GM12873 (cell line): ENCODE results near the gene TIE1.

Experiments used
- TF ChIP-seq, protein P1 (sequence below): IDR thresholded peaks from 2 replicates; pipeline ENCODE4 v1.5.1; 2012; ENCODE audit warnings: low read depth, mild to moderate bottlenecking, moderate library complexity, low read length, control low read depth; ENCODE audit not compliant: insufficient read depth; ENCODE audit errors: missing control alignments

The TIE1 gene

GRCh38 chr1:43270421-43271095 lies 30.2 kb upstream of the TIE1 start:
- TF ChIP-seq, protein P1, sequence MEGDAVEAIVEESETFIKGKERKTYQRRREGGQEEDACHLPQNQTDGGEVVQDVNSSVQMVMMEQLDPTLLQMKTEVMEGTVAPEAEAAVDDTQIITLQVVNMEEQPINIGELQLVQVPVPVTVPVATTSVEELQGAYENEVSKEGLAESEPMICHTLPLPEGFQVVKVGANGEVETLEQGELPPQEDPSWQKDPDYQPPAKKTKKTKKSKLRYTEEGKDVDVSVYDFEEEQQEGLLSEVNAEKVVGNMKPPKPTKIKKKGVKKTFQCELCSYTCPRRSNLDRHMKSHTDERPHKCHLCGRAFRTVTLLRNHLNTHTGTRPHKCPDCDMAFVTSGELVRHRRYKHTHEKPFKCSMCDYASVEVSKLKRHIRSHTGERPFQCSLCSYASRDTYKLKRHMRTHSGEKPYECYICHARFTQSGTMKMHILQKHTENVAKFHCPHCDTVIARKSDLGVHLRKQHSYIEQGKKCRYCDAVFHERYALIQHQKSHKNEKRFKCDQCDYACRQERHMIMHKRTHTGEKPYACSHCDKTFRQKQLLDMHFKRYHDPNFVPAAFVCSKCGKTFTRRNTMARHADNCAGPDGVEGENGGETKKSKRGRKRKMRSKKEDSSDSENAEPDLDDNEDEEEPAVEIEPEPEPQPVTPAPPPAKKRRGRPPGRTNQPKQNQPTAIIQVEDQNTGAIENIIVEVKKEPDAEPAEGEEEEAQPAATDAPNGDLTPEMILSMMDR, result no peak

DNA sequence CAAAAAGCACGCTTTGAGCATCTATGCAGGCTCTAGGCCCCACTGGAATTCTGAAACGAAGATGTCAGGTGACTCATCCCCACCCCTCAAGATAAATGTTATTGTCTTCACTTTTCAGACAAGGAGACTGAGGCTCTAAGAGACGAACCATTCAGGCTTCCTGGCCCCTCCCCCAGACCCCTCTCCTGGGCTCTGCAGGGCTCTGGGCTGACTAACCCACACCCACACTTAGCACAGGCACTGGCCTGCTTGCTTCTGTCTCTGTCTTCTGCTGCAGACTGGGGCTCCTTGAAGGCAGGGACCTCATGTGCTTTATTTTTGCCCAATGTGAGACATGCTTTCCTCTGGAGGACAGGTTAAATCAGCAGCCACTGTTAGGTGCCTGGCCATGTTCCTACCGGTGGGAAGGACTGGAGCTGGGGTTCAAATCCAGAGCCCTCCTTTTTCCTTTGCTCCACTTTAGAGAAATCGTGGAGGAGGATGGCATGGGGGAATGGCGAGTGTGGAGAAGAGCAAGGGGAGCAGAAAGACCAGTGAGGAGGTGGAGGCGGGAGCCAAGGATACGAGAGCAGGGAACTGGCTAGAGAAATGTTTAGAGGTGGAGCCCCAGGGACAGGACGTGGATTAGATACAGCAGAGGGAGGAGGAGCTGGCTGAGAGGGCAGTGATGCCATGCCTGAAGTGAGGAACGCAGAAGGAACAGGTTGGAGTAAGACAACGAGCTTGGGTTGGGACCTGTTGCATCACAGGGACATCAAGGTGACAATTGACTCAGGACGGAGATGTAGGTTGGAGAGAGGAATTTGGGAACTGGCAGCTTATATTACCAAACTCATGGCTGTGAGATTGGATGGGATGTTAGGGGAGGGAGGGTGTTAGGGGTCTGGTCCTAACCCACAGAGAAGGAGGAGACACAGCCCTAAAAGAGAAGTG lies 29.3 kb upstream of the TIE1 start:
- TF ChIP-seq, protein P1, result no peak

DNA sequence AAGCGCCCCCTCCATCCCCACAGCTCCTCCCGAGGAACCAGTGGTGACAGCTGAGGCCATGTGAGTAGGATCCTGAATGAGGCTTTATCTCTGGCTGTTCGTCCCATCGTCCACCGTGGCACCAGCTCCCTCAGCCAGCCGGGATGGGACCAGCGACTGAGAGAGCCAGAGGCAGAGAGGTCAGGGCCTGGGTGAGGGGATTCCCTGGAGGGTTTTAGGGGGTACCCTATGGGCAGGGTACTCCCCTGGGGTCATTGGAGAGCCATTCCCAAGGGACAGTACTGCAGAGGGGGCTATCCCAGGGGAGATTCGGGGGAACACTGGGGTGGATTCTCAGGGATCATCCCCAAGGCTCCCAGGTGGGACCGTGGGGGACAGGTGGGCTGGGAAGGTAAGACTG lies 28.6 kb upstream of the TIE1 start:
- TF ChIP-seq, protein P1, result no peak

- TF ChIP-seq, protein P1, result no peak
Measured at GRCh38 chr1:43272576-43273571, 27.9 kb upstream of the TIE1 start.

GRCh38 chr1:43273708-43274107 lies 27.1 kb upstream of the TIE1 start:
- TF ChIP-seq, protein P1, result no peak

DNA sequence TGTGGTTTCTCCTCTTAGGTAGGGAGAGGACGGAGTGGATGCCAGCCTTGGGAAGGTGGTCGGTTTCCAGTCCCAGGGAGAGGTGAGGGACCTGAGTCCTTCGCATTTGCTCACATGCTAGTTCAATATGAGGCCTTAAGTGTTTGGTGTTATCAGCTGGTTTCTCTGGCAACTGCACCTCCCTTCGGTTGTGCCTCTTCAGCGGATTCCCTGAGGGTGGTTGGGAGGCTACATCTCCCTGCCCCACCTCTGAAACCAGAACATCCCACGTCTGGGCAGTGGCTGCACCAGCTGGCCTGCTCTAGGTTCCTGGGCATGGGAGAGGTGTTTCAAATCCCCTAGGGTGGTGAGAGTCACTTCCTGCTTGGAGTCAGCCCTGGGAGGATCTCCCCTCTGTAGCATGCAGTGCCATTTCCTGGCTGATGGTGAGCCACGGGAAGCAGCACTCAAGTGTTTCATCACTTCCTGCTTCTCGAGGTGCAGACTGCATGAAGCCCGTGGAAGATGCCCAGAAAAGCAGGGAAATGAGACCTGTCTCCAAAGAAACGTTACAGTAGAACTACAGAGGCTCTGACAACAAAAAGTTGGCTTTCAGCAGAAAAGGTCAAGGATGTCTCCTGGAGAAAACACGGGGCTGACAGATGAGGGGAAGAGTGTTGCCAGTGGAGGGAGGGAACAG lies 26.5 kb upstream of the TIE1 start:
- TF ChIP-seq, protein P1, result no peak
